Measurements from ENCODE around the gene CFAP97D1. TPM values are rescaled to one million over a fixed set of nuclear protein-coding genes. Genes with fewer than 3 reads are reported as not detected.
A peak's percentile ranks its signal among the peaks of the same experiment; 100 is the strongest.

The CFAP97D1 gene
- total and polyA plus RNA-seq, 8 donors = 0.06 to 0.11 (median 0.07) TPM; not detected in 4

DNA sequence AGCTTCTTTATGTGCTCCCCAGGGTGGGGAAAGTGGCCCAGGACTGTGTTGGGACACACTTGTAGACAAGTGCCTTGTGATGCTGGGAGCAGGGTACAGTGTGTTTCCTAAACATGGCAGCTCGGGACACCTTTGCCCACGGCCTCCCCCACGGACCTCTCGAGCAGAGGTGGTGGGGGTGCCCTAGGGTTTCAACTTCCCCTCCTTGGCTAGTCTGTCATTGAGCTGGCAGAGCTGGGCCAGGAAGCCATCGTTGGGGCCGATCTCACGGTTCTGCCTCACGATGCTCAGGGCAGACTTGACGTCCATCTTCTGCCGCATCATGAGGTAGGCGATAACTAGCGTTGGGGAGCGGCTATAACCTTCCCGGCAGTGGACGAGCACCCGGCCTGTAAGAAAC, 10.8 kb upstream of the CFAP97D1 start:
- Histone ChIP-seq H3K27ac (peak overlapping the region; percentile 18 to 29), H3K4me1 (peaks cover 6 to 89% of the 10 kb centered on the region in 2 donors)
- intact Hi-C loops (cut with DNase I) = no loop called here

DNA sequence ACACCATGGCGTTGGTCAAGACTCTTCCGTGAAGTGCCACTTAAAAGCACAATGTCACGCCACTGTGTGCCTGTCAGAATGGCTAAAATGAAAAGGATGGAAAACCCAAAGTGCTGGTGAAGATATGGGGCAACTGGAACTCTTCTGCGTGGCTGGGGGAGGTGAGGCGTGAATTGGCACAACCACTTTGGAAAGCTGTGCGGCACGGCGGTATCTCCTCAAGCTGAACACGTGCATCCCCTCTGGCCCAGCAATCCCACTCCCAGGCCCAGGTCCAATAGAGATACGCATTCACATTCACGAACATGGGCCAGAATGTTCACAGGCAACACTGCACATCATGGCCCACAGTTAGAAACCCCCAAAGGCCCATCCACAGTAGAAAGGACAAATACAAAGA, 10.4 kb upstream of the CFAP97D1 start:
- DNase-seq = no peak
- peaks cover 6 to 89% of the 10 kb centered on the region in 2 donors for H3K4me1 ChIP-seq
- no peaks in the 10 kb centered on the region for H3K27me3 ChIP-seq
- H3K36me3 ChIP-seq = peaks cover 0 to 89% of the 10 kb centered on the region in 2 donors
- no peak overlapping the region for H3K27ac ChIP-seq
- TF ChIP-seq, protein P1, sequence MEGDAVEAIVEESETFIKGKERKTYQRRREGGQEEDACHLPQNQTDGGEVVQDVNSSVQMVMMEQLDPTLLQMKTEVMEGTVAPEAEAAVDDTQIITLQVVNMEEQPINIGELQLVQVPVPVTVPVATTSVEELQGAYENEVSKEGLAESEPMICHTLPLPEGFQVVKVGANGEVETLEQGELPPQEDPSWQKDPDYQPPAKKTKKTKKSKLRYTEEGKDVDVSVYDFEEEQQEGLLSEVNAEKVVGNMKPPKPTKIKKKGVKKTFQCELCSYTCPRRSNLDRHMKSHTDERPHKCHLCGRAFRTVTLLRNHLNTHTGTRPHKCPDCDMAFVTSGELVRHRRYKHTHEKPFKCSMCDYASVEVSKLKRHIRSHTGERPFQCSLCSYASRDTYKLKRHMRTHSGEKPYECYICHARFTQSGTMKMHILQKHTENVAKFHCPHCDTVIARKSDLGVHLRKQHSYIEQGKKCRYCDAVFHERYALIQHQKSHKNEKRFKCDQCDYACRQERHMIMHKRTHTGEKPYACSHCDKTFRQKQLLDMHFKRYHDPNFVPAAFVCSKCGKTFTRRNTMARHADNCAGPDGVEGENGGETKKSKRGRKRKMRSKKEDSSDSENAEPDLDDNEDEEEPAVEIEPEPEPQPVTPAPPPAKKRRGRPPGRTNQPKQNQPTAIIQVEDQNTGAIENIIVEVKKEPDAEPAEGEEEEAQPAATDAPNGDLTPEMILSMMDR (IDR thresholded peaks at IDR 0.05) = no peak
- intact Hi-C loops (cut with DNase I) = no loop called here
- no peak overlapping the region for H3K4me3 ChIP-seq
- ATAC-seq = no peak
- H3K9me3 ChIP-seq = no peaks in the 10 kb centered on the region

More for the DNA sequence above, 10.8 kb upstream of the CFAP97D1 start:
- Histone ChIP-seq H3K9me3 (no peaks in the 10 kb centered on the region), H3K4me3 (no peak overlapping the region), H3K36me3 (peaks cover 0 to 85% of the 10 kb centered on the region in 2 donors), H3K27me3 (no peaks in the 10 kb centered on the region)
- ATAC-seq = no peak
- TF ChIP-seq, protein P1 (IDR thresholded peaks at IDR 0.05) = no peak
- no peak for DNase-seq

DNA sequence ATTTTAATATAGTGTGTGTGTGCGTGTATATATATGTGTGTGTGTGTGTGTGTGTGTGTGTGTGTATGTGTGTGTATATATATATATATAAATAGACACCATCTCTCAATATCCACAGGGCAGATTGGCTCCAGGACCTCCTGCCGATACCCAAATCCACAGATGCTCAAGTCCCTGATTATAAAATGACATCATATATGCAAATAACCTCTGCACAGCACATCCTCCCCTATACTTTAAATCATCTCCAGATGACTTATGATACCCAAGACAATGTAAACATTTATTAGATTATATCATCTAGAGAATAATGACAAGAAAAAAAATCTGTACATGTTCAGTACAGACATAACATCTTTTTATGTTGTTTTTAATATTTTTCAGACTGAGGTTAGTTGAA, 9.3 kb upstream of the CFAP97D1 start:
- Histone ChIP-seq H3K27me3 (no peaks in the 10 kb centered on the region), H3K4me3 (no peak overlapping the region), H3K27ac (no peak overlapping the region), H3K4me1 (peaks cover 6 to 89% of the 10 kb centered on the region in 2 donors), H3K36me3 (peaks cover 0 to 88% of the 10 kb centered on the region in 2 donors), H3K9me3 (no peaks in the 10 kb centered on the region)
- no peak for ATAC-seq
- TF ChIP-seq, protein P1 (IDR thresholded peaks at IDR 0.05) = no peak
- no peak for DNase-seq
- intact Hi-C loops (cut with DNase I) = no loop called here

DNA sequence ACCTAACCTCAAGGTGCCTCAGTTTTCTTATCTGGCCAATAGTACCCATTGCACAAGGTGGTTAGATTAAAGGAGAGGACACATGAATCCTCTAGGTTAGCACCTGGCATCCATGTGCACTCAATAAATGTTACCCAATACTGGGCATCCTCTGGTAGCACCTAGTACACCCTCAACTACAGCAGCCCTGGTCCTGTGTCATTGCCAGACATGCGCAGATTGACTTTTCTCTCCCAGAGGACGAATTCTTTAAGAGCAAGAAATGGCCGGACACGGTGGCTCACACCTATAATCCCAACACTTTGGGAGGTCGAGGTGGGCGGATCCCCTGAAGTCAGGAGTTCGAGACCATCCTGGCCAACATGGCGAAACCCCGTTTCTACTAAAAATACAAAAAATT, 8.8 kb upstream of the CFAP97D1 start:
- H3K4me1 ChIP-seq = peaks cover 10 to 91% of the 10 kb centered on the region in 2 donors
- peaks cover 0 to 83% of the 10 kb centered on the region in 2 donors for H3K36me3 ChIP-seq
- intact Hi-C loops (cut with DNase I) = no loop called here
- DNase-seq = no peak
- ATAC-seq = no peak
- TF ChIP-seq, protein P1 (IDR thresholded peaks at IDR 0.05) = no peak
- no peak overlapping the region for H3K27ac ChIP-seq
- H3K4me3 ChIP-seq = no peak overlapping the region
- no peaks in the 10 kb centered on the region for H3K9me3 ChIP-seq
- H3K27me3 ChIP-seq = no peaks in the 10 kb centered on the region

GRCh38 chr17:43772877-43773648, 7.2 kb upstream of the CFAP97D1 start:
- ATAC-seq (peak; percentile 20), DNase-seq (peak in 2 of 4 donors; percentile 25 to 56)
- intact Hi-C loops (cut with DNase I) = no loop called here
- TF ChIP-seq, protein P1 (IDR thresholded peaks at IDR 0.05) = no peak
- H3K27ac ChIP-seq = peak overlapping the region; percentile 37 to 81
- no peaks in the 10 kb centered on the region for H3K9me3 ChIP-seq
- no peaks in the 10 kb centered on the region for H3K27me3 ChIP-seq
- no peak overlapping the region for H3K4me3 ChIP-seq
- H3K36me3 ChIP-seq = peaks cover 0 to 79% of the 10 kb centered on the region in 2 donors
- H3K4me1 ChIP-seq = peaks cover 23 to 91% of the 10 kb centered on the region in 2 donors
